Activated naive CD4-positive, alpha-beta T cell treated with anti-CD3 and anti-CD28 coated beads, Interleukin-2, amount 50 U/mL, for 24 hours (primary cell): ENCODE data around the gene COL8A2.

ENCODE experiments used
- H3K27ac Mint-ChIP-seq: one replicate; pipeline ENCODE4 v1.8.0; 2021; ENCODE audit warnings: mild to moderate bottlenecking, mixed read lengths
- H3K27me3 Mint-ChIP-seq: one replicate; pipeline ENCODE4 v1.8.0; 2021; ENCODE audit warnings: mixed read lengths
- H3K36me3 Mint-ChIP-seq: one replicate; pipeline ENCODE4 v1.8.0; 2021; ENCODE audit warnings: mixed read lengths
- H3K4me1 Mint-ChIP-seq: one replicate; pipeline ENCODE4 v1.8.0; 2021; ENCODE audit warnings: mixed read lengths
- H3K4me3 Mint-ChIP-seq: one replicate; pipeline ENCODE4 v1.8.0; 2021; ENCODE audit warnings: mild to moderate bottlenecking, mixed read lengths
- H3K9me3 Mint-ChIP-seq: one replicate; pipeline ENCODE4 v1.8.0; 2021; ENCODE audit warnings: mixed read lengths

COL8A2 gene

DNA sequence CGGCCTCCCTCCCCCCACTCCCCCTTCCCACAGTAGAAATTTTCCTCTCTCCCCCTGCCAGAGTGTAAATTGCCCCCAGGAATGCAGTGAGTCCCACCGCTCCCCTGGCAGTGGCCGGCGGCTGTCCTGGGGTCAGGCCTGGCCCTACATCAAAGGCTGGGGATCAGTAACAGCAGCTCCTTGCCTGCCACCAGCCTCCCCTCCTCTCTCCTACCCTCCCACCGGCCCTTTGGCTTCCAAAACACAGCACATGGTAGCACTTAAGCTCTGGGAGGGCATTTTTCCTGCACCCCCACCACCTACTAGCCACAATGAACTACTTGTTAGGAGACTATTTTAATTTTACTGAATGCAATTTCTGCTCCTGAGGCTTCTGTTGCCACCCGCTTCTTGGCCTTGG, 9.0 kb upstream of the COL8A2 start:
- no peak overlapping the region for H3K4me3 Mint-ChIP-seq
- H3K27ac Mint-ChIP-seq: no peak overlapping the region
- no peaks in the 10 kb centered on the region for H3K27me3 Mint-ChIP-seq
- H3K36me3 Mint-ChIP-seq: peaks cover 2% of the 10 kb centered on the region
- H3K4me1 Mint-ChIP-seq: peaks cover 9% of the 10 kb centered on the region
- no peaks in the 10 kb centered on the region for H3K9me3 Mint-ChIP-seq

GRCh38 chr1:36133484-36133883, 8.5 kb upstream of the COL8A2 start:
- H3K4me1 Mint-ChIP-seq: peaks cover 9% of the 10 kb centered on the region
- H3K27me3 Mint-ChIP-seq: no peaks in the 10 kb centered on the region
- peaks cover 2% of the 10 kb centered on the region for H3K36me3 Mint-ChIP-seq
- H3K9me3 Mint-ChIP-seq: no peaks in the 10 kb centered on the region
- no peak overlapping the region for H3K4me3 Mint-ChIP-seq
- no peak overlapping the region for H3K27ac Mint-ChIP-seq

- H3K4me1 Mint-ChIP-seq: peaks cover 9% of the 10 kb centered on the region
- peaks cover 2% of the 10 kb centered on the region for H3K36me3 Mint-ChIP-seq
- no peak overlapping the region for H3K4me3 Mint-ChIP-seq
- no peaks in the 10 kb centered on the region for H3K9me3 Mint-ChIP-seq
- H3K27ac Mint-ChIP-seq: no peak overlapping the region
- H3K27me3 Mint-ChIP-seq: no peaks in the 10 kb centered on the region
These were observed 7.0 kb upstream of the COL8A2 start for GRCh38 chr1:36132029-36132428.

DNA sequence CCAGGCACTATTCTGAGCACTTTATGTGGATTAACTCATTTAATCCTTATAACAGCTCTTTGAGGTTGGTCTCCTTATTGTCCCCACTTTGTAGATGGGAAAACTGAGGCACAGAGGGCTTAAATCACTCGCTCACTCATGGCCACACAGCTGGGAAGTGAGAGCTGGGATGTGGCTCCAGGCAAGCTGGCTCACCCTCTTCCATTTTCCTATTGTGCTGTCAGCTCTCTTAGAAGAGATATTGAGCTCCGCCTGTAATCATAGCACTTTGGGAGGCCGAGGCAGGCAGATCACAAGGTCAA, 3.8 kb upstream of the COL8A2 start:
- Mint-ChIP-seq H3K4me3 (no peak overlapping the region), H3K9me3 (no peaks in the 10 kb centered on the region), H3K27me3 (peaks cover 13% of the 10 kb centered on the region), H3K27ac (no peak overlapping the region), H3K4me1 (peaks cover 16% of the 10 kb centered on the region), H3K36me3 (no peaks in the 10 kb centered on the region)

DNA sequence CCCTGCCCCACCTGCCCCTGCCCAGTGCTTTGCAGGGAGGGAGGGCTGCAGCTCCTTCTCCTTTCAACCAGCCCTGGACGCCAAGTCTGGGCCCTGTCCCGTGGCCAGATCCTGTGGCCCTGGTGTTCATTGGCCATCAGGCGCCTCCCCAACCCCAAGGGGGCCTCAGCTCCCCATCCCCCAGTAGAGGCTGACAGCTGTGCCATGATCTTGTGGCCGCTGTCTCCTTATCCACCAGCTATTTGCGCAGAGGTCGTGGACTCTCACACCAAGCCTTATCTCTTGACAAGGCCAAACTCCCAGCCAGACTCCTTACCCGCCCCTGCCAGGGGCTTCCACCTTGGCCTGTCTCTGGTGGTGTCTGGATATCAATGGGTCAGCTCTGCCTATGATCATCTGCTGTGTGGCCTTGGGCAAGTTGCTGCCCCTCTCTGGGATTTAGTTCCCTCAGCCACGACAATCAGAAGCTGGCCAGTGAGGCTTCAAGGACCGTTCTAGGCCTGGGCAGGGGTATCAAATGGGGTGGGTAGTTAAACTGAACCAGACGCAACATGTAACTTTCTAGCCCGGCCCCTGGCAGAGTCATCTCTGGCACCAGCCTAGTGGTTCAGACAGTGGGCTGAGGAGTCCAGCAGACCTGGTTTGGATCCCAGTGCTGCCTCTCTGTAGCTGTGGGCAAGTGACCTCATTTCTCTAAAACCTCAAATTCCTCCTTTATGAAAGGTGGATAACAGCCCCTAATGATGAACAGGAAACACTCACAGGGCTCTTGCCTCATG, 3.3 kb upstream of the COL8A2 start:
- H3K4me3 Mint-ChIP-seq: peak overlapping the region; percentile 19

DNA sequence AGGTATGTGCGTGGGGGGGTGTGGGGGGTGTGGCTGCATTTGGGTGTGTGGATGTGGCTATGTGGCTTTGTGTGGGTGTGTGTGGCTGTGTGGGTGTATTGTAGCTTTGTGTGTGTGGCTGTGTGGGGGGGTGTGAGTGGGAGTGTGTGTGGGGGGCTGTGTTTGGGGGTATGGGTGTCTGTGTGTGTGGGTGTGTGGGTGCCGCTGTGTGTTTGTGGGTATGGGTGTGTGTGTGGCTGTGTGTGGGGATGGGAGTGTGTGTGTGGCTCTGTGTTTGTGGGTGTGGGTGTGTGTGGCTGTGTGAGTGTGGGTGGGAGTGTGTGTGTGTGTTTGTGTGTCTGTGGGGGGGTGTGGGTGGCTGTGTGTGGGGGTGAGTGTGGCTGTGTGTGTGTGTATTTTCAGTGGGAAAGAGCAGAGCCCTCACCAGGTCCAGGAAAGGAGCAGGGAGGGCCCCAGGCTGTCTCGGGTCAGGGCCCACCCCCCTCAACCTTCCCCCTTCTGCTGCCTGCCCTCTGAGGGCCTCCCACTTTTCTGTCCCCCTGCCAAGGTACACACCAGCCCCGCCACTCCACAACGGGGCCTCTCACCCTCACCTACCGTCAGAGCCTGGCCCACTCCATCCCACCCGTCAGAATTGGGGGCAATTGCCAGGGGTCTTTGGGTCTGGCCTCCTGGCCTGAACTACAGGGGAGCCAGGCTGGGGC, 1.9 kb upstream of the COL8A2 start:
- H3K4me3 Mint-ChIP-seq: no peak overlapping the region
- H3K4me1 Mint-ChIP-seq: peaks cover 22% of the 10 kb centered on the region
- H3K27me3 Mint-ChIP-seq: peaks cover 25% of the 10 kb centered on the region
- H3K27ac Mint-ChIP-seq: no peak overlapping the region
- no peaks in the 10 kb centered on the region for H3K9me3 Mint-ChIP-seq
- H3K36me3 Mint-ChIP-seq: no peaks in the 10 kb centered on the region

More for the DNA sequence above, 3.3 kb upstream of the COL8A2 start:
- H3K4me1 Mint-ChIP-seq: peaks cover 20% of the 10 kb centered on the region
- H3K9me3 Mint-ChIP-seq: no peaks in the 10 kb centered on the region
- no peak overlapping the region for H3K27ac Mint-ChIP-seq
- H3K36me3 Mint-ChIP-seq: no peaks in the 10 kb centered on the region
- peaks cover 17% of the 10 kb centered on the region for H3K27me3 Mint-ChIP-seq

DNA sequence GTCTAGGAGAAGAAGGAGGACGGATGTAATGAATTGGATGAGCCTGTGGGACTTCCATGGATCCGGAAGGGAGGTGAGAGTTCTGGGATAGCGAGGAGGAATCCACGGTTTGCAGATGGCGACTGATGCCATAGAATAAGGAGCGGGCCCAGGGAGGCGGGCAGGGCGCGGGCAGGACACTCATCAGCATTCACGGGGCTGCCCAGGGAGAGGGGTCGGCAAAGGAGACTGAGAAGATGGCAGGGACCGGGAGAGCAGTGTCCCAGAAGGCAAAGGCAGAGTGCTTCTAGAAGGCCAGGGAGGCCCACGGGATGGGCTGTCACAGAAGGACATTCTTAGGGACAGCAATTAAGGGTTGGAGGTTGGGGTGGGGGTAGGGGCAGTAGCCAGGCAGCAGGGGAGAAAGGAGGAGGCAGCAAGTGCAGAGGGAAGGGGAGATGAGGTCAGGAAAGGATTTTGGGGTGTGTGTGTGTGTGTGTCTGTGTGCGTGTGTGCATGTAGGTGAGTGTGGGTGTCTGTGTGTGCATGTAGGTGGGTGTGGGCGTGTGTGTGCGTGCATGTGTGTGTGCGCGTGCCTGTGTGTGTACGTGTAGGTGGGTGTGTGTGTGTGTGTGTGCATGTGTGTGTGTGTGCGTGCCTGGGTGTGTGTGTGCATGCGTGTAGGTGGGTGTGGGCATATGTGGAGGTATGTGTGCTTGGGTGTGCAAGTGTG, 1.1 kb upstream of the COL8A2 start:
- Mint-ChIP-seq H3K27me3 (peaks cover 28% of the 10 kb centered on the region), H3K9me3 (no peaks in the 10 kb centered on the region), H3K4me3 (peak overlapping the region; percentile 13), H3K27ac (peak overlapping the region; percentile 20), H3K4me1 (peaks cover 22% of the 10 kb centered on the region), H3K36me3 (no peaks in the 10 kb centered on the region)

DNA sequence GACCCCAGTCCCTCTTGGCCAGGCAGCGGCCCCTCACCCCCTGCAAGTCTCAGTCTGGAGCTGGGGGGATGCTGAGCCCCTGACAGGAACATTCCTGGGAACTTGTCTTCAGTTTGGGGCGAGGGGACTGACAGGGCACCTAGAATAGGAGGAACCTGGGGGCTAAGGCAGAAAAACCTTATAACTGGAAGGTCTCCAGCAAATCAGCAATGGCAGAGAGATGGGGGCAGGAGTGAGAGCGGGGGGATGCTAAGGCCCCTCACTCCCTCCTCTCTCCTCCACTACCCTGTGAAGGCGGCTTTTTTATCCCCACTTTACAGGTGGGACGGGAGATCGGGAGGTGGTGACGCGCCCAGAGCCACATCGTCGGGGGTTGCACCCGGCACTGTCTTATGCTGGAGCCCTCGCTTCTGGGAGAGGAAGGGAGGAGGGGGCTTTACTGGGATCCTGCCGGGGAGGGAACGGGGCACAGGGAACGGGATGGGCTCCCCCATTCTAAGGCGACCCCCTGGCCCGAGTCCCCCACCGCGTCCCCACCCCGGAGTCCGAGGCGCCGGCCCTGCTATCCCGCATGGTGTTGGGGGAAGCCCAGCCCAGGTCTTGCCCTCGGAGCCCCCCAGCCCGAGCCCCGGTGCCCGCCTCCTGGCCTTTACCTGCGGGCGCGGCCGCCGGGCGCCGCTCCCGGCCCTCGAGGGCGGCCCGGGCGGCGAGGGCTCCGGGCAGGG, 456 bp downstream of the COL8A2 start:
- Mint-ChIP-seq H3K27ac (no peak overlapping the region), H3K9me3 (no peaks in the 10 kb centered on the region), H3K27me3 (peaks cover 28% of the 10 kb centered on the region), H3K36me3 (no peaks in the 10 kb centered on the region), H3K4me3 (peak overlapping the region; percentile 75), H3K4me1 (peaks cover 22% of the 10 kb centered on the region)

DNA sequence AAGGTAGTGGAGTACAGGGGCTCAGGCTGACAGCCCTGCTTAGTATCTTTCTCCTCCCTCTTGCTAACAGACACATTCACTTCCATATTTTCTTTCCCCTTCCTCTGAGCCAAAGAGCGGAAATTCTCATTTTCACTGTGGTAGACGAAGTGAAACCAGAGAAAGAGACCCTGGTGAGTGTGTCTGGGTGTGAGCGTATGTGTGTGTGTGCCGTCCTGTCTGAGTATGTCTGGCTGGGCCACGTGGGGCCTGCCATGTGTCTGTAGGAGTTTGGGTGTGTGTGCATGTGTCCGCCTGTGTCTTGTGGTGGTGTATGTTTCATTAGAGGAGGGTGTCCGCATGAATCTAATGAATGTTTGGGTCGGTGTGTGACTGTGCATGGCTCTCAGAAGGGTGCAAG, 1.7 kb downstream of the COL8A2 start:
- H3K4me3 Mint-ChIP-seq: peak overlapping the region; percentile 1
- peaks cover 28% of the 10 kb centered on the region for H3K27me3 Mint-ChIP-seq
- H3K4me1 Mint-ChIP-seq: peaks cover 22% of the 10 kb centered on the region
- H3K9me3 Mint-ChIP-seq: no peaks in the 10 kb centered on the region
- no peaks in the 10 kb centered on the region for H3K36me3 Mint-ChIP-seq
- H3K27ac Mint-ChIP-seq: no peak overlapping the region

DNA sequence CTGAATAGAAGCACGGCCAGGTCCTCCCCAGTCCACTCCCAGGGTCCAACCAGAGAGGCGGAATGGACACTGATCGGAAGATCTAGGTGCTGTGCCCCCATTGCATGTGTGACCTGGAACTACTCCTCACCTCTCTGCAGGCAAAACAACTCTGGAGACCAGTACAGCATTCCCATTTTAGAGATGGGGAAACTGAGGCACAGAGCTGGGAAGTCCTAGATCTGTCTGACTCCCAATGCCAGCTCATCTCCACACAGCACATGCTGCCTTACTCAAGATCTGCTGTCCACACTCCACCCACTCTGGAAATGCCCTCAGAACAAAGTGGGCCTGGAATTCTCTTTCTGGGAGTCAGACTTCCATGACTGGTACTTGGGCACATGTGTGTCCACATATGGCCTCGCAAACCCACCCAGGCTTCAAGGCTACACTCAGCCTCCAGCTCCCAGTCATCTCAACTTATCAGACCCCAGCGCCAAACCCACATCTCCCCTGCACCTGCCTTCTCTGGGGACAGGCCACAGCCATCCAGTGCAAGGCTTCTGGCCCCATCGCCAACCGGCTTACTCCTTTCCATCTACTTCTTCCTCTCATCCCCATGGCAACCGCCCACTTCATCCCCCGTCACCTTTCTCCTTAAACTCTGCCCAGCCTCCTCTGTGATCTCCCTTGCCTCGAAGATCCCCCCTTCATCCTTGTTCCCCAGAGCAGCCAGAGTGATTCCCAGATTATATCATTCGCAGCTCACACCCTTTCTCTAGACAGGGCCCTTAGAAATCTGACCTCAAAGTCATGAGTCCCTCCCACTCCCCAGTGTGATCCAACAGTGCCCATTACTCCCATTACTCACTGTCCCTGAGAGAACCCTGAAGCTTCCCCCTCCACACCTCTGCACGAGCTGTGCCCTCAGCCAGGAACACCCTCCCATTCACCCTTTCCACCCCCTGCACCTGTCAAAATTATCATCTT, 2.7 kb downstream of the COL8A2 start:
- Mint-ChIP-seq H3K9me3 (no peaks in the 10 kb centered on the region), H3K27ac (peak overlapping the region; percentile 54), H3K36me3 (no peaks in the 10 kb centered on the region), H3K4me3 (no peak overlapping the region), H3K27me3 (peaks cover 28% of the 10 kb centered on the region), H3K4me1 (peaks cover 22% of the 10 kb centered on the region)

DNA sequence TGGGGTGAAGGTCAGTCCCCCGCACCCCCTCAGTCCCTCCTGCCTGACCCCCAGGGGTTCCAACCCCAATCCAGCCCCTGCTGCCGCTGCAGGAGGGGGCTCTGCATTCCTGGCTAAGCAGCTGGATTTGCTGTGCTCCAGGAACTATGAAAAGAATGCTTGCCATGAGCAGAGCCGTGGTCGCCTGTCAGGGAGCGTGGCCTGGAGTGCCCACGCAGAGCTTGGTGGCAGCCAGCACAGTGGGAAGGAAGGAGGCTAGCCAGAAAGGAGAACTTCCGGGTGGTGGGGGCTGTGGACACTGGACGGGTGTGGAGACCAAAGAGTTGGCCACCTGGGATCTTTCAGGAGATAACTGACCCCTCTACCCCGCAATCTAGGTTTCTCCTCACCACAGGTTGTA, 5.6 kb downstream of the COL8A2 start:
- no peak overlapping the region for H3K27ac Mint-ChIP-seq
- peaks cover 20% of the 10 kb centered on the region for H3K27me3 Mint-ChIP-seq
- no peak overlapping the region for H3K4me3 Mint-ChIP-seq
- H3K9me3 Mint-ChIP-seq: no peaks in the 10 kb centered on the region
- no peaks in the 10 kb centered on the region for H3K36me3 Mint-ChIP-seq
- peaks cover 9% of the 10 kb centered on the region for H3K4me1 Mint-ChIP-seq

DNA sequence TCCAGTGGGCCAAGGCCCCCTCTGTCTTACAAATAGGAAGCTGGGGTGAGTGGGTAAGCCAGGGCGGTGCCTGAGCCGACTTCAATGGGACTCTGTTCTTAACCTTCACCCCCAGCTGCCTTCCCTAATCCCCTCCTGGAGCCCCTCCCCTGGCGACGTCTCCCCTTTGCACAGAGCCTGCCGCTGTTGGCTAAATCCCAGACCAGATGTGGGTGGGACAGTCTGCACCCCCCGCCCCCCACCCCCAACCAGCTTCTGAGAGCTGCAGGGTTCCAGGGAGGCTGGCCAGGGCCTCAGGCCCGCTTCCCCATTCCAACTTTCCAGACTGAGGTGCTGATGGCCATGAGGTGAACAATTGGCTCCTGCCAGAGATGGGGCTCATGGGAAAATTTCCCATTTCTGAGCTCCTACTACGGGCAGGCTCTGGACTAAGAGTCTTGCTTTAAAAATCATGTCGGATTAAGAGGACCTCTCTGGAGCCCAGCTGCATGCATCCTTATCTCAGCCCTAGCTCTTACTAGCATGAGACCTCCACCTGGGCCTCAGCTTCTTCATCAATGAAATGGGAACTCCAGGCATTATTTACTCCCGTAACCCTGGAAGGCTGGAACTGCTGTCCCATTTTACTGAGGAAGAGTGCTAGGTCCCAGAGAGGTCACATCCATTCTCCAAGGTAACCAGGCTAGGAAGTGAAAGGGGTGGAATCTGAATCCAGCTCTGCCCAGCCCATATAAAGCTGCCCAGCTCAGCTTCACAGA, 6.4 kb downstream of the COL8A2 start:
- Mint-ChIP-seq H3K27me3 (peaks cover 13% of the 10 kb centered on the region), H3K4me3 (no peak overlapping the region), H3K27ac (no peak overlapping the region), H3K36me3 (no peaks in the 10 kb centered on the region), H3K9me3 (no peaks in the 10 kb centered on the region), H3K4me1 (peaks cover 5% of the 10 kb centered on the region)

GRCh38 chr1:36116901-36117300, 8.1 kb downstream of the COL8A2 start:
- Mint-ChIP-seq H3K4me3 (no peak overlapping the region), H3K36me3 (no peaks in the 10 kb centered on the region), H3K27ac (no peak overlapping the region), H3K27me3 (peaks cover 3% of the 10 kb centered on the region), H3K9me3 (no peaks in the 10 kb centered on the region), H3K4me1 (peaks cover 4% of the 10 kb centered on the region)

DNA sequence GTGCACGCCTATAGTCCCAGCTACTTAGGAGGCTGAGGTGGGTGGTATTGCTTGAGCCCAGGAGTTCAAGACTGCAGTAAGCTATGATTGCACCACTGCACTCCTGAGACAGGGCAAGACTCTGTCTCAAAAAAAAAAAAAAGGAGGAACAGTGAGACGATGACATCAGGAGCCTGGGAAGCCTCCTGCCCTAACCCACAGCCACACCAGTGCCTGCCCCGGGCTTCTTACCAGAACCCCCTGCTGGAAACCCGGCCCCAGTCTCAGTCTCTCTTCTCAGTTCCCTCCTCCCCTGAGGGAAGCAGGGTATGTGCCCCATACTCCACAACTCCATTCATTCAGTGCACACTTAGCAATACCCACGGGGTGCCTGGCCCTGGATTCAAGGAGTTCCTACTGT, 9.1 kb downstream of the COL8A2 start:
- H3K27ac Mint-ChIP-seq: no peak overlapping the region
- no peaks in the 10 kb centered on the region for H3K27me3 Mint-ChIP-seq
- no peak overlapping the region for H3K4me3 Mint-ChIP-seq
- peaks cover 13% of the 10 kb centered on the region for H3K4me1 Mint-ChIP-seq
- H3K36me3 Mint-ChIP-seq: no peaks in the 10 kb centered on the region
- H3K9me3 Mint-ChIP-seq: no peaks in the 10 kb centered on the region
